ENCODE data around the gene GUCY2C. TPM values are rescaled to one million over a fixed set of nuclear protein-coding genes. Genes with fewer than 3 reads are reported as not detected.
"Not testable (repeated sequence)": the region's sequence is repeated elsewhere in the genome, so short reads cannot be mapped to it uniquely, and the experiment has no call there.

Gene GUCY2C
- polyA plus RNA-seq: 0.85 TPM

GRCh38 chr12:14696265-14696741 lies at the start of gene GUCY2C:
Gene GUCY2C (minus strand): TSS chr12:14696599. CDS start chr12:14696448, 151 bp downstream.
- H3K27me3 Mint-ChIP-seq: peaks cover 5% of the 10 kb centered on the region
- no peak within 1 kb of the TSS for H3K27ac Mint-ChIP-seq
- H3K9me3 Mint-ChIP-seq: no peaks in the 10 kb centered on the region
- no peaks in the 10 kb centered on the region for H3K36me3 Mint-ChIP-seq
- H3K4me3 Mint-ChIP-seq: no peak within 1 kb of the TSS
- H3K4me1 Mint-ChIP-seq: no peaks in the 10 kb centered on the region

DNA sequence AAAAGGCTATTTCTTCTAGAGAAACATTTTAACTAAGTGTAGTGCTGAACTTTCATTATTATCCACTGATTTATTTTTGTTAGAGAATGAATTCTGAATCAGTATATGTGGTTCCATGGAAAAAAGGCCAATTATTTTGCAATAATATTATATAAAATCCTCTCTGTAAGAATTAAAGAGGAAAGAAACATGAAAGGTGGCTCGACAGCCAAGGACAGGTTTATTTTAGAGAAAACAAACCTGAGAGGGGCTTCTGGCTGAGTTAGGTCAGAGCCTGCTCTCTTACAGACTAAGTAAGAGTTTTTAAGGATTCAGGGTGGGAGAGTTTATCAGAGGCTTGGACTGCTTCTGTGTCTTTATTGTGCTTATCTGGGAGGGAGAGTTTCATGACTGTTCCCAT lies 46.7 kb upstream of the GUCY2C start:
- no peaks in the 10 kb centered on the region for H3K27me3 Mint-ChIP-seq
- no peak overlapping the region for H3K27ac Mint-ChIP-seq
- peaks cover 2 to 4% (median 3%) of the 10 kb centered on the region in 3 donors for H3K9me3 Mint-ChIP-seq
- H3K4me3 Mint-ChIP-seq: no peak overlapping the region
- no peaks in the 10 kb centered on the region for H3K4me1 Mint-ChIP-seq
- peaks cover 17% of the 10 kb centered on the region for H3K36me3 Mint-ChIP-seq

DNA sequence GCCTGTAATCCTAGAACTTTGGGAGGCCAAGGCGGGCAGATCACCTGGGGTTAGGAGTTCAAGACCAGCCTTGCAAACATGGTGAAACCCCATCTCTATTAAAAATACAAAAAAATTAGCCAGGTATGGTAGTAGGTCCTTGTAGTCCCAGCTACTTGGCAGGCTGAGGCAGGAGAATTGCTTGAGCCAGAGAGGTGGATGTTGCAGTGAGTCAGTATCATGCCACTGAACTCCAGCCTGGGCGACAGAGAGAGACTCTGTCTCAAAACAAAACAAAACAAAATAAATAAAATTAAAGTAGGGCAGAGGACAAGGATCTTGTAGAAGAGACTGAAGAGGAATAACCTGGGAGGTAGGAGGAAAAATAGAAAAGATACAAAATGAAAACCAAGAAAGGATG lies 45.5 kb upstream of the GUCY2C start:
- Mint-ChIP-seq H3K27me3 (no peaks in the 10 kb centered on the region), H3K27ac (no peak overlapping the region), H3K4me3 (no peak overlapping the region), H3K36me3 (peaks cover 13% of the 10 kb centered on the region), H3K9me3 (peaks cover 0 to 4% (median 2%) of the 10 kb centered on the region in 3 donors), H3K4me1 (no peaks in the 10 kb centered on the region)

DNA sequence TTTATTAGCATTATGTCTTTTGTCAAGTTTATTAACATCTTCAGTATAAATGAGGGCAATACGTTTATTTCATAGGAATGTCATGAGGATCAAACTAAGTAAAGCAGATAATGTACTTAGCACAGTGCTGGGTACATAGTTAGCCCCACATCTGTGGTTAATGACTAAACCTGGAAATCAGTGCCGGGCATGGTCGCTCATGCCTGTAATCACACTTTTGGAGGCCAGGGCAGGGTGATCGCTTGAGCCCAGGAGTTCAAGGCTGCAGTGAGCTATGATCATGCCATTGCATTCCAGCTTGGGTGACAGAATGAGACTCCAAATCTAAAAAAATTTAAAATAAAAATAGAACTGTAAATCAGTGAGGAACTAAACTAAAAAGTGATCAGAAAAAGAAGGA lies 44.8 kb upstream of the GUCY2C start:
- H3K4me1 Mint-ChIP-seq: no peaks in the 10 kb centered on the region
- H3K27ac Mint-ChIP-seq: no peak overlapping the region
- H3K36me3 Mint-ChIP-seq: peaks cover 17% of the 10 kb centered on the region
- H3K27me3 Mint-ChIP-seq: no peaks in the 10 kb centered on the region
- peaks cover 0 to 2% (median 0%) of the 10 kb centered on the region in 3 donors for H3K9me3 Mint-ChIP-seq
- H3K4me3 Mint-ChIP-seq: no peak overlapping the region

- H3K27me3 Mint-ChIP-seq, H3K4me3 Mint-ChIP-seq, H3K36me3 Mint-ChIP-seq, H3K27ac Mint-ChIP-seq, H3K9me3 Mint-ChIP-seq, H3K4me1 Mint-ChIP-seq: not testable (repeated sequence)
Observed at GRCh38 chr12:14736441-14736840, 40.0 kb upstream of the GUCY2C start.

DNA sequence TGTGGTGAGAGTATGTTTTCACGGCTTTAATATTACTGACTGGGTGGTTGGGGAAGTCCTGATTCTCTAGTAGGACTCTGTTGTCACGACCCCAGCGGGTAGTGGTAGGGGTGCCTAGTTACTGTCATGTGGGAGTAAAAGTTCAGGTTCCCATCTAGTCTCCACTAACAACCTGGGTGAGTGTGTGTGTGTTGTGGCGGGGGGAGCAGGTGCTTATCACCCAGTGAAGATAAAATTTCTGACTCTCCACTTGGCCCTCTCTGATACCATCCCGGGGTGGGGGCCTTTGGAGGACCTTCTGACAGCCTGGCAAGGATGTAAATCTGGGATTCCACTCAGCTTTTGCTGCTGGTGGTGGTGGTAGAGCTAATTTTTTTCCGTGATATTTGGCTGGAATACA lies 35.4 kb upstream of the GUCY2C start:
- Mint-ChIP-seq H3K9me3 (peaks cover 1 to 19% (median 7%) of the 10 kb centered on the region in 3 donors), H3K36me3 (peaks cover 4% of the 10 kb centered on the region), H3K4me3 (no peak overlapping the region), H3K27me3 (peaks cover 2% of the 10 kb centered on the region), H3K27ac (peak overlapping the region in 1 of 3 donors; percentile 48), H3K4me1 (no peaks in the 10 kb centered on the region)

- peaks cover 2% of the 10 kb centered on the region for H3K27me3 Mint-ChIP-seq
- no peaks in the 10 kb centered on the region for H3K4me1 Mint-ChIP-seq
- peak overlapping the region in 1 of 3 donors; percentile 6 for H3K27ac Mint-ChIP-seq
- peaks cover 3 to 23% (median 9%) of the 10 kb centered on the region in 3 donors for H3K9me3 Mint-ChIP-seq
- peak overlapping the region in 1 of 4 donors; percentile 23 for H3K4me3 Mint-ChIP-seq
- H3K36me3 Mint-ChIP-seq: no peaks in the 10 kb centered on the region
Observed at GRCh38 chr12:14729586-14729985, 33.2 kb upstream of the GUCY2C start.

DNA sequence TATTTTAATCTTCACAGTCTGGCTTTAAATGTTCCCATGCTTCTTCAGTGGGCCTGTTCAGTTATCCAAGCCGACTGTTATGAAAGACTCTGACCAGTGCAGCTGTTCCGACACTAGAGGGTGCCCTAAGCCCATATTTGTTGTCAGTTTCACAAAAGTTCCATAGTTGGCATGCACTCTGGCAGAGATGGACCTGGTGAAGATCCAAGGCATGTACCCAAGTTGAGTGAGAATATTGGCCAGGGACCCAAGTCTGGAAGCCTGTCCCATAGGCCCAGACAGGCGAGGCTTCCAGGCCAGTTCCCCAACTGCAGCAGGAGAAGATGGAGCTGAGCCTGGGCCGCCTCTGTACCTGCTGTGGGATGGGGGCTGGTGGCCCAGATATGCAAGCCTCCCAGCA lies 27.4 kb upstream of the GUCY2C start:
- peaks cover 3% of the 10 kb centered on the region for H3K27me3 Mint-ChIP-seq
- no peak overlapping the region for H3K27ac Mint-ChIP-seq
- peaks cover 1 to 7% (median 4%) of the 10 kb centered on the region in 3 donors for H3K9me3 Mint-ChIP-seq
- H3K4me3 Mint-ChIP-seq: no peak overlapping the region
- H3K36me3 Mint-ChIP-seq: peaks cover 2% of the 10 kb centered on the region
- peaks cover 0 to 4% (median 0%) of the 10 kb centered on the region in 3 donors for H3K4me1 Mint-ChIP-seq

- H3K27me3 Mint-ChIP-seq: peaks cover 3% of the 10 kb centered on the region
- no peak overlapping the region for H3K27ac Mint-ChIP-seq
- H3K9me3 Mint-ChIP-seq: no peaks in the 10 kb centered on the region
- no peaks in the 10 kb centered on the region for H3K36me3 Mint-ChIP-seq
- no peak overlapping the region for H3K4me3 Mint-ChIP-seq
- peaks cover 0 to 11% (median 0%) of the 10 kb centered on the region in 3 donors for H3K4me1 Mint-ChIP-seq
Observed at GRCh38 chr12:14716848-14717444, 20.5 kb upstream of the GUCY2C start.

- H3K27ac Mint-ChIP-seq: no peak overlapping the region
- no peaks in the 10 kb centered on the region for H3K27me3 Mint-ChIP-seq
- no peaks in the 10 kb centered on the region for H3K9me3 Mint-ChIP-seq
- peaks cover 0 to 11% (median 0%) of the 10 kb centered on the region in 3 donors for H3K4me1 Mint-ChIP-seq
- no peak overlapping the region for H3K4me3 Mint-ChIP-seq
- no peaks in the 10 kb centered on the region for H3K36me3 Mint-ChIP-seq
Observed at GRCh38 chr12:14714437-14714836, 18.0 kb upstream of the GUCY2C start.

- Mint-ChIP-seq H3K36me3 (no peaks in the 10 kb centered on the region), H3K27me3 (peaks cover 5% of the 10 kb centered on the region), H3K9me3 (no peaks in the 10 kb centered on the region), H3K4me3 (no peak overlapping the region), H3K27ac (no peak overlapping the region), H3K4me1 (peaks cover 0 to 9% (median 0%) of the 10 kb centered on the region in 3 donors)
Observed at GRCh38 chr12:14710632-14711320, 14.4 kb upstream of the GUCY2C start.

- H3K4me1 Mint-ChIP-seq: no peaks in the 10 kb centered on the region
- no peaks in the 10 kb centered on the region for H3K36me3 Mint-ChIP-seq
- no peaks in the 10 kb centered on the region for H3K9me3 Mint-ChIP-seq
- H3K4me3 Mint-ChIP-seq: no peak overlapping the region
- no peak overlapping the region for H3K27ac Mint-ChIP-seq
- peaks cover 2% of the 10 kb centered on the region for H3K27me3 Mint-ChIP-seq
Observed at GRCh38 chr12:14701809-14702568, 5.6 kb upstream of the GUCY2C start.

DNA sequence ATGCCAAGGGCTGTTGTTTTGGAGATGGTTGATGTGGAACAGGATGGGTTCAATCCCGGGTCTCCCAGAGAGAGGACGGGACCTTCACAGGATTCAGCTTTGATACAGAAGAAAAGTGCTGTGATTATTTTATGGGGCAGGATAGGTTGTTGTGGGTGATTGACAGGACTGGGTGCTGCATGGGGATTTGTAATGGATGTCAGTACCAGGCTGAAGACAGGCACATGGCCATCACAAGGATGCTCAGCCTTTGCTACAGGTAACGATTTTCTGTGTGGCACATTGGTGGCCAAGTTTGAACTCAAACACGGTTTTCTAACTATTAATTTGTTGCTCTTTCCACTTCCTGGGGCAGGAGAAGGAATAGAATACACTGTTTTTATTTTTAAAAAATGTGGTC lies 4.5 kb upstream of the GUCY2C start:
- Mint-ChIP-seq H3K36me3 (no peaks in the 10 kb centered on the region), H3K27ac (no peak overlapping the region), H3K4me3 (no peak overlapping the region), H3K27me3 (peaks cover 2% of the 10 kb centered on the region), H3K9me3 (no peaks in the 10 kb centered on the region), H3K4me1 (no peaks in the 10 kb centered on the region)

- no peak overlapping the region for H3K4me3 Mint-ChIP-seq
- peaks cover 2% of the 10 kb centered on the region for H3K27me3 Mint-ChIP-seq
- no peak overlapping the region for H3K27ac Mint-ChIP-seq
Observed at GRCh38 chr12:14699923-14700322, 3.5 kb upstream of the GUCY2C start.

GRCh38 chr12:14698555-14698954 lies 2.2 kb upstream of the GUCY2C start:
- Mint-ChIP-seq H3K9me3 (no peaks in the 10 kb centered on the region), H3K4me3 (no peak overlapping the region), H3K4me1 (no peaks in the 10 kb centered on the region), H3K27ac (no peak overlapping the region), H3K27me3 (peaks cover 2% of the 10 kb centered on the region), H3K36me3 (no peaks in the 10 kb centered on the region)

More at GRCh38 chr12:14699923-14700322, 3.5 kb upstream of the GUCY2C start:
- Mint-ChIP-seq H3K9me3 (no peaks in the 10 kb centered on the region), H3K4me1 (no peaks in the 10 kb centered on the region), H3K36me3 (no peaks in the 10 kb centered on the region)

All from IgD-negative memory B cell (primary cell).